H1 (cell line): ENCODE results near the gene AGBL1. TPM values are rescaled to one million over a fixed set of nuclear protein-coding genes. Genes with fewer than 3 reads are reported as not detected.

ENCODE experiments used
- CTCF ChIA-PET: fragments of 300-600 bp; sonication (Branson Sonifier 250); formaldehyde crosslinking; loops from one replicate; lab custom pipeline; 2021; ENCODE audit not compliant: partially characterized antibody; lab: Charles Lee
- POLR2A ChIA-PET: fragments of 300-600 bp; sonication (Branson Sonifier 250); formaldehyde crosslinking; loops from one replicate; lab custom pipeline; 2021; ENCODE audit warnings: inconsistent platforms; ENCODE audit not compliant: partially characterized antibody; lab: Charles Lee
- DNase-seq, 2 experiments: peaks; one replicate each; pipeline versions ENCODE4 v3.0.0 to v3.0.0-alpha.2; 2010 to 2022; ENCODE audit warnings: low spot score in 2 of 2, low read depth in 1 of 2, mixed read lengths in 1 of 2
- FAIRE-seq: peaks from 2 replicates; lab custom pipeline; 2011; peaks lifted over from hg19 to GRCh38; lab: Jason Lieb, UNC
- H2AFZ ChIP-seq: 2 replicates; pipeline ENCODE4 v1.8.1; 2012; ENCODE audit warnings: low read length, inconsistent platforms
- H2AK5ac ChIP-seq: 2 replicates; pipeline ENCODE4 v1.6.1; 2013; ENCODE audit warnings: low read depth, low read length
- H2BK120ac ChIP-seq: replicated peaks from 2 replicates; pipeline ENCODE3; 2013; ENCODE audit warnings: low read depth, low read length, inconsistent platforms
- H2BK12ac ChIP-seq: 2 replicates; pipeline ENCODE4 v1.6.1; 2013; ENCODE audit warnings: low read depth, low read length
- H2BK15ac ChIP-seq: 2 replicates; pipeline ENCODE4 v1.6.1; 2013; ENCODE audit warnings: low read length
- H2BK20ac ChIP-seq: 2 replicates; pipeline ENCODE4 v1.6.1; 2013; ENCODE audit warnings: low read length
- H2BK5ac ChIP-seq: 2 replicates; pipeline ENCODE4 v1.6.1; 2013; ENCODE audit warnings: low read depth, low read length
- H3K14ac ChIP-seq: 2 replicates; pipeline ENCODE4 v1.6.1; 2013; ENCODE audit warnings: inconsistent platforms; ENCODE audit not compliant: insufficient read length
- H3K18ac ChIP-seq: 2 replicates; pipeline ENCODE4 v1.6.1; 2013; ENCODE audit warnings: low read length; ENCODE audit errors: extremely low read depth
- H3K23ac ChIP-seq: 2 replicates; pipeline ENCODE4 v1.6.1; 2013; ENCODE audit warnings: inconsistent platforms; ENCODE audit not compliant: insufficient read length
- H3K23me2 ChIP-seq: 2 replicates; pipeline ENCODE4 v1.6.1; 2013; ENCODE audit warnings: low read depth, low read length
- H3K27ac ChIP-seq: 2 replicates; pipeline ENCODE4 v1.6.1; 2011; ENCODE audit warnings: low read depth, low read length, inconsistent platforms
- H3K27me3 ChIP-seq, 4 experiments: replicated peaks in 1 of 4; 1 replicate in 1 of 4; 2 replicates in 3 of 4; pipeline versions ENCODE4 v1.6.1 to v1.8.1; 2011 to 2013; ENCODE audit warnings: low read length in 3 of 4, mild to moderate bottlenecking in 3 of 4, inconsistent platforms in 2 of 4, mixed read lengths in 2 of 4, moderate library complexity in 1 of 4; ENCODE audit not compliant: control insufficient read depth in 3 of 4, insufficient read depth in 3 of 4; ENCODE audit errors: extremely low read depth in 1 of 4
- H3K36me3 ChIP-seq, 4 experiments: 2 replicates each; pipeline versions ENCODE4 v1.6.1 to v1.8.1; 2011 to 2013; ENCODE audit warnings: mild to moderate bottlenecking in 4 of 4, low read length in 3 of 4, moderate library complexity in 2 of 4, control low read depth in 1 of 4, inconsistent platforms in 1 of 4; ENCODE audit not compliant: insufficient read depth in 4 of 4, control insufficient read depth in 2 of 4
- H3K4ac ChIP-seq: replicated peaks from 2 replicates; pipeline ENCODE3; 2013; ENCODE audit warnings: low read length, low read depth, mixed read lengths, inconsistent platforms; ENCODE audit not compliant: insufficient read length
- H3K4me1 ChIP-seq, 4 experiments: replicated peaks in 1 of 4; 1 replicate in 1 of 4; 2 replicates in 3 of 4; pipeline versions ENCODE4 v1.6.1 to v1.8.1; 2011 to 2013; ENCODE audit warnings: low read length in 3 of 4, inconsistent platforms in 2 of 4, mixed read lengths in 1 of 4; ENCODE audit not compliant: insufficient read depth in 4 of 4, control insufficient read depth in 3 of 4
- H3K4me2 ChIP-seq, 2 experiments: 2 replicates each; pipeline versions ENCODE4 v1.6.1 to v1.8.1; 2011 to 2013; ENCODE audit warnings: low read depth in 2 of 2, low read length in 2 of 2, control low read depth in 1 of 2, inconsistent platforms in 1 of 2, mild to moderate bottlenecking in 1 of 2; ENCODE audit not compliant: insufficient read depth in 1 of 2
- H3K4me3 ChIP-seq, 4 experiments: fragments of 200-600, 300-600 bp in 1 of 4; sonication (generic), shearing (Covaris generic), sonication (Bioruptor Twin) in 1 of 4; 2 replicates each; pipeline versions ENCODE4 v1.5.1 to v1.8.1; 2011 to 2016; ENCODE audit warnings: low read length in 4 of 4, low read depth in 3 of 4, control low read depth in 2 of 4, inconsistent platforms in 2 of 4, mild to moderate bottlenecking in 2 of 4, mixed read lengths in 1 of 4, moderate library complexity in 1 of 4; ENCODE audit not compliant: insufficient read depth in 2 of 4; ENCODE audit errors: extremely low read depth in 1 of 4
- H3K56ac ChIP-seq: replicated peaks from 2 replicates; pipeline ENCODE3; 2013; ENCODE audit warnings: low read depth, mild to moderate bottlenecking, mixed read lengths, low read length, inconsistent platforms; ENCODE audit not compliant: insufficient read length
- H3K79me1 ChIP-seq: 2 replicates; pipeline ENCODE4 v1.6.1; 2013; ENCODE audit warnings: low read depth, low read length, control low read depth
- H3K79me2 ChIP-seq, 2 experiments: 2 replicates each; pipeline versions ENCODE4 v1.6.1 to v1.8.1; 2012 to 2013; ENCODE audit warnings: low read length in 2 of 2, mild to moderate bottlenecking in 2 of 2, inconsistent platforms in 1 of 2; ENCODE audit not compliant: insufficient read depth in 2 of 2, control insufficient read depth in 1 of 2
- H3K9ac ChIP-seq, 4 experiments: replicated peaks in 1 of 4; 1 replicate in 1 of 4; 2 replicates in 3 of 4; pipeline versions ENCODE4 v1.6.1 to v1.8.1; 2011 to 2013; ENCODE audit warnings: low read depth in 3 of 4, low read length in 3 of 4, control low read depth in 2 of 4, mild to moderate bottlenecking in 2 of 4, moderate library complexity in 2 of 4, inconsistent platforms in 1 of 4; ENCODE audit errors: extremely low read depth in 1 of 4
- H3K9me3 ChIP-seq, 2 experiments: 2 replicates each; pipeline versions ENCODE4 v1.6.1 to v1.8.1; 2012 to 2013; ENCODE audit warnings: mild to moderate bottlenecking in 2 of 2, moderate library complexity in 2 of 2, control low read depth in 1 of 2, inconsistent platforms in 1 of 2, low read depth in 1 of 2, low read length in 1 of 2, mixed read lengths in 1 of 2; ENCODE audit not compliant: insufficient read depth in 2 of 2
- H4K20me1 ChIP-seq, 2 experiments: replicated peaks in 1 of 2; 2 replicates each; pipeline versions ENCODE3 to v1.8.1; 2011 to 2013; ENCODE audit warnings: inconsistent platforms in 2 of 2, low read length in 2 of 2, mild to moderate bottlenecking in 1 of 2; ENCODE audit not compliant: insufficient read depth in 2 of 2, control insufficient read depth in 1 of 2
- H4K5ac ChIP-seq: 2 replicates; pipeline ENCODE4 v1.6.1; 2013; ENCODE audit warnings: low read length, low read depth, mixed read lengths, inconsistent platforms; ENCODE audit not compliant: insufficient read length
- H4K8ac ChIP-seq: 2 replicates; pipeline ENCODE4 v1.8.0; 2013; ENCODE audit warnings: mild to moderate bottlenecking, moderate library complexity, low read length, inconsistent platforms; ENCODE audit not compliant: insufficient read depth; ENCODE audit errors: extremely low read depth
- H4K91ac ChIP-seq: replicated peaks from 2 replicates; pipeline ENCODE3; 2013; ENCODE audit warnings: low read length, mixed read lengths, inconsistent platforms; ENCODE audit not compliant: insufficient read length
- BACH1 ChIP-seq: IDR thresholded peaks from 2 replicates; pipeline ENCODE4 v1.6.1; 2012; ENCODE audit warnings: low read length, improper control_type of control experiment
- CEBPB ChIP-seq: IDR thresholded peaks from 2 replicates; pipeline ENCODE4 v1.6.1; 2012; ENCODE audit warnings: low read depth, low read length
- CHD2 ChIP-seq: IDR thresholded peaks from 2 replicates; pipeline ENCODE4 v1.6.1; 2012; ENCODE audit warnings: low read length, improper control_type of control experiment
- CTBP2 ChIP-seq: IDR thresholded peaks from 2 replicates; pipeline ENCODE4 v1.7.0; 2011; ENCODE audit warnings: borderline replicate concordance, mild to moderate bottlenecking, moderate library complexity, mixed read lengths, low read length; ENCODE audit not compliant: insufficient read depth, insufficient read length
- HDAC2 ChIP-seq, 2 experiments: fragments of 300-600 bp in 1 of 2; sonication (generic) in 1 of 2; IDR thresholded peaks; 2 replicates each; pipeline ENCODE4 v1.6.1; 2011 to 2012; ENCODE audit warnings: low read depth in 2 of 2, low read length in 2 of 2, mild to moderate bottlenecking in 2 of 2, moderate library complexity in 2 of 2, borderline replicate concordance in 1 of 2, inconsistent platforms in 1 of 2
- JUND ChIP-seq: IDR thresholded peaks from 2 replicates; pipeline ENCODE4 v1.6.1; 2011; ENCODE audit warnings: mild to moderate bottlenecking, improper control_type of control experiment, low read length
- NRF1 ChIP-seq: IDR thresholded peaks from 2 replicates; pipeline ENCODE4 v1.6.1; 2011; ENCODE audit warnings: mild to moderate bottlenecking, low read depth, low read length, improper control_type of control experiment
- POU5F1 ChIP-seq: IDR thresholded peaks from 2 replicates; pipeline ENCODE4 v1.6.1; 2011; ENCODE audit warnings: low read depth, mild to moderate bottlenecking, low read length, moderate library complexity
- RNF2 ChIP-seq: fragments of 200-900, 300-1000 bp; sonication (generic); IDR thresholded peaks from 2 replicates; pipeline ENCODE4 v1.7.1; 2016; ENCODE audit warnings: borderline replicate concordance, low read depth, mild to moderate bottlenecking, antibody characterized with exemption, low read length; ENCODE audit not compliant: poor library complexity, severe bottlenecking; ENCODE audit errors: missing control alignments
- RXRA ChIP-seq: IDR thresholded peaks from 2 replicates; pipeline ENCODE4 v1.6.1; 2011; ENCODE audit warnings: low read depth, mild to moderate bottlenecking, low read length, moderate library complexity; ENCODE audit not compliant: insufficient read depth
- SP2 ChIP-seq: IDR thresholded peaks from 2 replicates; pipeline ENCODE4 v1.6.1; 2012; ENCODE audit warnings: mild to moderate bottlenecking, low read length, inconsistent platforms
- TEAD4 ChIP-seq: IDR thresholded peaks from 2 replicates; pipeline ENCODE4 v1.6.1; 2012; ENCODE audit warnings: low read depth, low read length, inconsistent platforms, mixed read lengths
- WGBS, 2 experiments: shearing (Covaris generic) in 1 of 2; methylation state at CpG; one replicate each; pipeline versions ENCODE4 v1.1.6 to v1.1.7; 2013 to 2015; ENCODE audit warnings: low lambda C conversion rate in 2 of 2, mixed read lengths in 2 of 2, inconsistent platforms in 1 of 2, low coverage in 1 of 2, missing lambda C conversion rate in 1 of 2; ENCODE audit not compliant: insufficient replicate concordance in 2 of 2, insufficient coverage in 1 of 2, insufficient read length in 1 of 2; ENCODE audit errors: extremely low coverage in 1 of 2, missing lambda C conversion rate in 1 of 2; 5-methylcytosine and 5-hydroxymethylcytosine counted together
- polyA plus RNA-seq, 7 experiments: library from polyadenylated mRNA; depleted of rRNA in 3 of 7; stranded (reverse) in 5 of 7; unstranded in 2 of 7; fragments of >200 nt in 5 of 7; fragments of 200-250 nt in 2 of 7; gene quantifications; 1 replicate in 5 of 7; 2 replicates in 1 of 7; 4 replicates in 1 of 7; pipeline versions ENCODE4 v1.2.1 to v1.2.3, GENCODE V29; 2011 to 2013; ENCODE audit warnings: missing spikeins in 2 of 7, mixed read lengths in 2 of 7
- total RNA-seq: library from RNA; stranded (reverse); fragmentation: NEBNext Ultra II Directional; extraction: Animal tissue kit (Norgen Biotek cat#: 25700); gene quantifications from 2 replicates; pipeline ENCODE4 v1.2.1, GENCODE V29; 2021

AGBL1 gene
- total and polyA plus RNA-seq, 2 of the 8 experiments (the other 6 are each of a cell fraction or from before 2014, with no cell fraction given), result not detected

- Histone ChIP-seq H2BK20ac (0 out of 2 replicates have a peak overlapping the region, but pooled peaks have one; percentile 77), H3K4me1 (peaks cover 2 to 11% (median 7%) of the 10 kb centered on the region in 4 experiments; a peak in 4 of 7 replicates), H3K9ac (no peak overlapping the region), H3K18ac (no peak overlapping the region), H3K4me2 (no peak overlapping the region), H3K27ac (no peak overlapping the region), H3K23me2 (no peaks in the 10 kb centered on the region), H3K9me3 (peaks cover 9 to 12% of the 10 kb centered on the region in 2 experiments), H3K56ac (no peak overlapping the region), H2BK120ac (peak overlapping the region; percentile 61), H3K23ac (no peak overlapping the region), H3K27me3 (no peaks in the 10 kb centered on the region), H3K4ac (no peak overlapping the region), H4K8ac (no peak overlapping the region), H3K14ac (no peak overlapping the region), H4K20me1 (no peaks in the 10 kb centered on the region), H3K79me1 (no peaks in the 10 kb centered on the region), H2AK5ac (no peak overlapping the region), H2BK12ac (0 out of 2 replicates have a peak overlapping the region, but pooled peaks have one; percentile 46), H3K79me2 (no peaks in the 10 kb centered on the region), H4K5ac (no peak overlapping the region), H2BK5ac (no peak overlapping the region), H3K4me3 (no peak overlapping the region), H2AFZ (no peak overlapping the region), H3K36me3 (peaks cover 0 to 3% (median 0%) of the 10 kb centered on the region in 4 experiments; a peak in 1 of 8 replicates), H2BK15ac (no peak overlapping the region), H4K91ac (peak overlapping the region; percentile 67)
- CTCF ChIA-PET, result interaction anchor here (1.7 kb wide), 1 partner anchor 152 kb away, joined by 3 read pairs; no protein-coding TSS in a partner anchor
- DNase-seq (no peak), FAIRE-seq (no peak)
- POLR2A ChIA-PET, result no interaction called here
- WGBS, 2 experiments, result 100% methylated on average over 1 of the region's 1 CpG; no CpG with 5 or more reads in 1 of the 2 experiments
- TF ChIP-seq BACH1 (no peak), POU5F1 (no peak), NRF1 (no peak), CTBP2 (no peak), RNF2 (no peak), TEAD4 (no peak), RXRA (no peak), JUND (no peak), HDAC2 (IDR thresholded peaks at IDR 0.05; ENCODE audit: borderline replicate concordance in 1 of 2, low read depth in 2 of 2, low read length in 2 of 2) (no peak), CEBPB (no peak), CHD2 (no peak), SP2 (no peak)
These were observed 511.5 kb downstream of the AGBL1 start for GRCh38 chr15:86591158-86591557.
